Measurements from ENCODE around the gene GSE1.

Gene GSE1

DNA sequence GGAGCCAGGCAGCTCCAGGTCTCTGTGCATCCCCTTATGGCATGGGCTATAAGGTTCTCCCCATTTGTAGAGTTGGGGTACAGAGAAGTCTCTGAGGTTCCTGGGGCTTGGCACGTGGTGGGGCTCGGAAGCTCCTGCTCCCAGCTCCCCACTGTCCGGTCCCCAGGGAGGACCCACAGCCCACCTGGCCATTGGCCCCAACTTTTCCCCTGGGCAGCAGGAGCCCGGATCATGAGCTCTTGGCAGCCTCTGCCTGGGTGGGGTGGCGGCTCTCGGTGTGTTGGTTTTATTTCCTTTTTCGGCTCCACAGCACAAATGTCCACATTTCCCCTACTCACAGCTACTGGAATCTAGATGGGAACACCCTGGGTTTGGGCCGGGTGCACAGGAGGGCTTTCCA, 30.5 kb downstream of the GSE1 start:
- Histone ChIP-seq H3K36me3 (ENCODE audit: control insufficient read depth, low read length) (no peaks in the 10 kb centered on the region; the same call in 1 of the 2 replicates), H3K27me3 (ENCODE audit: control insufficient read depth, low read length) (no peaks in the 10 kb centered on the region), H3K27ac (ENCODE audit: low read depth, low read length) (no peak overlapping the region), H3K79me2 (ENCODE audit: control insufficient read depth, low read length) (peaks cover 30% of the 10 kb centered on the region), H3K4me3 (ENCODE audit: low read length) (no peak overlapping the region), H3F3A (ENCODE audit: control insufficient read depth, insufficient read depth) (no peaks in the 10 kb centered on the region), H3K4me1 (ENCODE audit: control insufficient read depth, low read length) (no peaks in the 10 kb centered on the region), H4K20me1 (ENCODE audit: control insufficient read depth, insufficient read depth, low read depth, low read length) (0 out of 2 replicates have a peak, but pooled peaks cover 3% of the 10 kb centered on the region), H3K4me2 (ENCODE audit: low read length) (no peak overlapping the region), H3K9me2 (replicated peaks; ENCODE audit: control insufficient read depth, low read length) (no peaks in the 10 kb centered on the region), H3K9me3 (ENCODE audit: control insufficient read depth, insufficient read depth, low read length) (no peaks in the 10 kb centered on the region)
- no peak for TF ChIP-seq EZH2phosphoT487 (IDR thresholded peaks at IDR 0.05; ENCODE audit: borderline replicate concordance, low read length)
- TF ChIP-seq, protein P1, sequence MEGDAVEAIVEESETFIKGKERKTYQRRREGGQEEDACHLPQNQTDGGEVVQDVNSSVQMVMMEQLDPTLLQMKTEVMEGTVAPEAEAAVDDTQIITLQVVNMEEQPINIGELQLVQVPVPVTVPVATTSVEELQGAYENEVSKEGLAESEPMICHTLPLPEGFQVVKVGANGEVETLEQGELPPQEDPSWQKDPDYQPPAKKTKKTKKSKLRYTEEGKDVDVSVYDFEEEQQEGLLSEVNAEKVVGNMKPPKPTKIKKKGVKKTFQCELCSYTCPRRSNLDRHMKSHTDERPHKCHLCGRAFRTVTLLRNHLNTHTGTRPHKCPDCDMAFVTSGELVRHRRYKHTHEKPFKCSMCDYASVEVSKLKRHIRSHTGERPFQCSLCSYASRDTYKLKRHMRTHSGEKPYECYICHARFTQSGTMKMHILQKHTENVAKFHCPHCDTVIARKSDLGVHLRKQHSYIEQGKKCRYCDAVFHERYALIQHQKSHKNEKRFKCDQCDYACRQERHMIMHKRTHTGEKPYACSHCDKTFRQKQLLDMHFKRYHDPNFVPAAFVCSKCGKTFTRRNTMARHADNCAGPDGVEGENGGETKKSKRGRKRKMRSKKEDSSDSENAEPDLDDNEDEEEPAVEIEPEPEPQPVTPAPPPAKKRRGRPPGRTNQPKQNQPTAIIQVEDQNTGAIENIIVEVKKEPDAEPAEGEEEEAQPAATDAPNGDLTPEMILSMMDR (IDR thresholded peaks at IDR 0.05; ENCODE audit: low read depth, low read length, poor library complexity, severe bottlenecking) = no peak

GRCh38 chr16:85644093-85644712, 31.1 kb downstream of the GSE1 start:
- Histone ChIP-seq H3K27ac (ENCODE audit: low read depth, low read length) (no peak overlapping the region), H3K4me2 (ENCODE audit: low read length) (no peak overlapping the region), H4K20me1 (ENCODE audit: control insufficient read depth, insufficient read depth, low read depth, low read length) (0 out of 2 replicates have a peak, but pooled peaks cover 3% of the 10 kb centered on the region), H3K36me3 (ENCODE audit: control insufficient read depth, low read length) (no peaks in the 10 kb centered on the region; the same call in 1 of the 2 replicates), H3K9me2 (replicated peaks; ENCODE audit: control insufficient read depth, low read length) (no peaks in the 10 kb centered on the region), H3F3A (ENCODE audit: control insufficient read depth, insufficient read depth) (no peaks in the 10 kb centered on the region), H3K4me3 (ENCODE audit: low read length) (no peak overlapping the region), H3K9me3 (ENCODE audit: control insufficient read depth, insufficient read depth, low read length) (no peaks in the 10 kb centered on the region), H3K79me2 (ENCODE audit: control insufficient read depth, low read length) (peaks cover 26% of the 10 kb centered on the region), H3K27me3 (ENCODE audit: control insufficient read depth, low read length) (no peaks in the 10 kb centered on the region), H3K4me1 (ENCODE audit: control insufficient read depth, low read length) (peaks cover 4% of the 10 kb centered on the region)
- TF ChIP-seq, protein P1 (IDR thresholded peaks at IDR 0.05; ENCODE audit: low read depth, low read length, poor library complexity, severe bottlenecking) = no peak
- TF ChIP-seq EZH2phosphoT487 (IDR thresholded peaks at IDR 0.05; ENCODE audit: borderline replicate concordance, low read length) = no peak

GRCh38 chr16:85645021-85645589, 32.0 kb downstream of the GSE1 start:
- H3K36me3 ChIP-seq (ENCODE audit: control insufficient read depth, low read length) = no peaks in the 10 kb centered on the region; the same call in 1 of the 2 replicates
- H3K9me3 ChIP-seq (ENCODE audit: control insufficient read depth, insufficient read depth, low read length) = no peaks in the 10 kb centered on the region
- peaks cover 21% of the 10 kb centered on the region for H3K79me2 ChIP-seq (ENCODE audit: control insufficient read depth, low read length)

More at GRCh38 chr16:85645021-85645589, 32.0 kb downstream of the GSE1 start:
- TF ChIP-seq EZH2phosphoT487 (IDR thresholded peaks at IDR 0.05; ENCODE audit: borderline replicate concordance, low read length) = no peak
- TF ChIP-seq, protein P1 (IDR thresholded peaks at IDR 0.05; ENCODE audit: low read depth, low read length, poor library complexity, severe bottlenecking) = no peak
- Histone ChIP-seq H3F3A (ENCODE audit: control insufficient read depth, insufficient read depth) (no peaks in the 10 kb centered on the region), H3K4me3 (ENCODE audit: low read length) (no peak overlapping the region), H3K4me2 (ENCODE audit: low read length) (no peak overlapping the region), H3K4me1 (ENCODE audit: control insufficient read depth, low read length) (peaks cover 10% of the 10 kb centered on the region), H3K27me3 (ENCODE audit: control insufficient read depth, low read length) (no peaks in the 10 kb centered on the region), H3K27ac (ENCODE audit: low read depth, low read length) (no peak overlapping the region), H3K9me2 (replicated peaks; ENCODE audit: control insufficient read depth, low read length) (no peaks in the 10 kb centered on the region), H4K20me1 (ENCODE audit: control insufficient read depth, insufficient read depth, low read depth, low read length) (0 out of 2 replicates have a peak, but pooled peaks cover 3% of the 10 kb centered on the region)

Data from DOHH2 (cell line).